Measurements from ENCODE around the gene RTL1. TPM values are rescaled to one million over a fixed set of nuclear protein-coding genes. Genes with fewer than 3 reads are reported as not detected.

The RTL1 gene
- total and polyA plus RNA-seq, 2 donors (not counting 3 experiments of a cell fraction or from before 2014, with no cell fraction given) = not detected

GRCh38 chr14:100875861-100876590 is 27.5 kb downstream of the RTL1 start:
- Histone ChIP-seq H3K27me3 (ENCODE audit: control insufficient read depth in 2 of 2, insufficient read depth in 2 of 2, low read length in 2 of 2) (no peaks in the 10 kb centered on the region), H3K36me3 (ENCODE audit: control insufficient read depth in 2 of 2, extremely low read depth in 1 of 2, insufficient read depth in 2 of 2, low read length in 2 of 2) (peaks cover 0 to 12% of the 10 kb centered on the region in 2 experiments), H3K9ac (replicated peaks; ENCODE audit: extremely low read depth, insufficient read depth, low read length) (no peak overlapping the region), H3K4me3 (replicated peaks in 1 of 3; ENCODE audit: insufficient read depth in 1 of 3, low read depth in 1 of 3, low read length in 3 of 3) (no peak overlapping the region), H3K4me1 (ENCODE audit: control insufficient read depth, extremely low read depth, insufficient read depth, low read length) (no peaks in the 10 kb centered on the region), H4K20me1 (replicated peaks; ENCODE audit: control insufficient read depth, extremely low read depth, insufficient read depth, low read length) (no peaks in the 10 kb centered on the region), H3K79me2 (ENCODE audit: control insufficient read depth, insufficient read depth, low read length) (no peaks in the 10 kb centered on the region), H3K27ac (ENCODE audit: insufficient read depth, low read depth, low read length) (no peak overlapping the region), H3K9me3 (replicated peaks; ENCODE audit: control insufficient read depth, insufficient read depth, low read length) (no peaks in the 10 kb centered on the region), H3K9me1 (replicated peaks; ENCODE audit: control insufficient read depth, extremely low read depth, insufficient read depth, low read length) (no peaks in the 10 kb centered on the region), H3K4me2 (ENCODE audit: insufficient read depth, low read length) (no peak overlapping the region), H2AFZ (ENCODE audit: low read depth, low read length) (no peak overlapping the region)
- no peak for FAIRE-seq
- no peak for DNase-seq (ENCODE audit: low read depth, low spot score)
- dilution Hi-C loops (cut with MboI; ENCODE audit: extremely low pct_ligation_motif_present, low sequenced_read_pairs) = no loop called here
- TF ChIP-seq GATA2 (IDR thresholded peaks at IDR 0.05; ENCODE audit: insufficient read depth, insufficient read length, low read depth, low read length) (no peak), MAX (IDR thresholded peaks at IDR 0.05; ENCODE audit: insufficient read depth, insufficient read length) (no peak), EZH2 (IDR thresholded peaks at IDR 0.05; ENCODE audit: borderline replicate concordance, low read depth, low read length, severe bottlenecking) (no peak), JUN (IDR thresholded peaks at IDR 0.05; ENCODE audit: borderline replicate concordance, insufficient read depth, insufficient read length, low read depth) (no peak), POLR2AphosphoS5 (IDR thresholded peaks at IDR 0.05; ENCODE audit: insufficient read depth, low read depth, low read length) (no peak), CTCF (IDR thresholded peaks at IDR 0.05; ENCODE audit: extremely low read depth in 1 of 2, insufficient read depth in 1 of 2, low read depth in 1 of 2, low read length in 2 of 2) (no peak), POLR2A (IDR thresholded peaks at IDR 0.05; ENCODE audit: low read depth, low read length) (no peak), MYC (IDR thresholded peaks at IDR 0.05; ENCODE audit: low read depth, low read length) (no peak), FOS (IDR thresholded peaks at IDR 0.05; ENCODE audit: borderline replicate concordance, insufficient read depth, low read length) (no peak)
- POLR2A ChIA-PET = no interaction called here
- intact Hi-C loops (cut with micrococcal nuclease) = no loop called here
- CTCF ChIA-PET = no interaction called here
- no TSS peak for BruUV-seq (replicated peaks)

Measured in endothelial cell of umbilical vein (primary cell).